Loucy (cell line): ENCODE data around the gene LRRK1.

ENCODE experiments used
- H2AFZ ChIP-seq: fragments of 200-600 bp; sonication (generic); 2 replicates; pipeline ENCODE4 v1.6.0; 2016; ENCODE audit warnings: antibody characterized with exemption, mild to moderate bottlenecking, low read length, moderate library complexity
- H3F3A ChIP-seq: fragments of 200-600 bp; 2 replicates; pipeline ENCODE4 v1.6.0; 2016; ENCODE audit warnings: antibody characterized with exemption, low read depth, mild to moderate bottlenecking
- H3K27me3 ChIP-seq: fragments of 200-600 bp; sonication (generic); 2 replicates; pipeline ENCODE4 v1.6.1; 2014; ENCODE audit warnings: low read length, mild to moderate bottlenecking; ENCODE audit not compliant: insufficient read depth, poor library complexity, severe bottlenecking
- H3K36me3 ChIP-seq: fragments of 200-600 bp; sonication (generic); 2 replicates; pipeline ENCODE4 v1.6.1; 2016; ENCODE audit warnings: low read length; ENCODE audit not compliant: insufficient read depth
- H3K4me1 ChIP-seq: fragments of 200-600 bp; sonication (generic); 2 replicates; pipeline ENCODE4 v1.5.1; 2014; ENCODE audit warnings: low read length, mild to moderate bottlenecking; ENCODE audit not compliant: insufficient read depth, poor library complexity, severe bottlenecking
- H3K4me2 ChIP-seq: fragments of 200-600 bp; sonication (generic); 2 replicates; pipeline ENCODE4 v1.6.0; 2014; ENCODE audit warnings: antibody characterized with exemption, low read length, low read depth, mild to moderate bottlenecking; ENCODE audit not compliant: poor library complexity, severe bottlenecking
- H3K4me3 ChIP-seq: fragments of 200-600 bp; sonication (generic); 2 replicates; pipeline ENCODE4 v1.5.1; 2014; ENCODE audit warnings: low read length, mild to moderate bottlenecking, mixed read lengths; ENCODE audit not compliant: poor library complexity, severe bottlenecking
- H3K79me2 ChIP-seq: fragments of 200-600 bp; sonication (generic); 2 replicates; pipeline ENCODE4 v1.6.1; 2014; ENCODE audit warnings: low read length; ENCODE audit not compliant: insufficient read depth
- H3K9ac ChIP-seq: fragments of 200-600 bp; sonication (generic); 2 replicates; pipeline ENCODE4 v1.6.0; 2014; ENCODE audit warnings: mild to moderate bottlenecking, low read depth, low read length, moderate library complexity; ENCODE audit not compliant: poor library complexity, severe bottlenecking
- H3K9me2 ChIP-seq: fragments of 200-600 bp; sonication (generic); replicated peaks from 2 replicates; pipeline ENCODE4 v1.6.1; 2016; ENCODE audit warnings: low read depth, low read length, mixed read lengths
- H3K9me3 ChIP-seq: fragments of 200-600 bp; sonication (generic); 2 replicates; pipeline ENCODE4 v1.6.1; 2014; ENCODE audit warnings: mild to moderate bottlenecking, antibody characterized with exemption, low read length, low read depth; ENCODE audit not compliant: insufficient read depth
- H4K20me1 ChIP-seq: fragments of 200-600 bp; sonication (generic); 2 replicates; pipeline ENCODE4 v1.6.0; 2014; ENCODE audit warnings: antibody characterized with exemption, low read length, mild to moderate bottlenecking; ENCODE audit not compliant: insufficient read depth, poor library complexity, severe bottlenecking
- EZH2phosphoT487 ChIP-seq: fragments of 200-600 bp; IDR thresholded peaks from 2 replicates; pipeline ENCODE4 v1.6.1; 2018; ENCODE audit warnings: antibody characterized with exemption, mild to moderate bottlenecking, moderate library complexity, borderline replicate concordance
- TF ChIP-seq, protein P1 (sequence below): fragments of 200-600 bp; sonication (generic); conservative IDR thresholded peaks from 2 replicates; pipeline ENCODE4 v1.5.1; 2014; ENCODE audit warnings: mild to moderate bottlenecking, antibody characterized with exemption, low read length

Gene LRRK1

DNA sequence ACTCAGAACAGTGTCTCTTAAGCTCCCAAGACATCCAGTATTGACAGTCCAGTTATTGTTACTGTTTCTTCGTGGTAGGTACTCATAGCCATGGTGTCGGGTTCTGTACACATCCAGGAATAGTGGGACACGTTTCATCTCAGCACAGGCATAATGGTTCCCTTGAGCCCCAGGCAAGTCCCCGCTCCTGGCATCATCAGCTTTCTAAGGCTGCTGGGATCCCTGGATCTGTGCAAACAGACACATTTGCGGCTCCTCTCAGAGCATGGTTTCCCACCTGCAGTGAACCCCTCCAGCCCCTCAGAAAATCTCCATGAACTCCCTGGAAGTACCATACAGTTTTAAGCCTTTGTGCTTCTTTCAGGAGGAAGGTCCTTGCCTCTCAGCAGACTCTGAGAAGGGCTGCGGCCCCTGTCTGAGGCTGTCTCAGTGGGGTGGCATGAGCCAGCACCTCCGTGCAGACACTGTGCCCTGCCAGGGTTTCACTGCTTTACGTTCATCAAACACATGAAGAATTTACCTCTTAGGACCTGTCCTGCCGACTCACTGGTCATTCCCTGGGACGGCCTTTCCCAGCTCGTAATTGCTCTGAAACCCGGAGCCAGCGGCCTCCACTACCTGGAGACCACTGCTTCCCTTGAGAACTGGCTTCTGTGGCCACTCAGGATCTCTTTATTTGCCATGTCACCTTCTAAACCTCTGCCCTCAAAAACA, 124.9 kb downstream of the LRRK1 start:
- no peak overlapping the region for H3K4me2 ChIP-seq
- no peaks in the 10 kb centered on the region for H3K9me2 ChIP-seq
- TF ChIP-seq EZH2phosphoT487: no peak
- TF ChIP-seq, protein P1, sequence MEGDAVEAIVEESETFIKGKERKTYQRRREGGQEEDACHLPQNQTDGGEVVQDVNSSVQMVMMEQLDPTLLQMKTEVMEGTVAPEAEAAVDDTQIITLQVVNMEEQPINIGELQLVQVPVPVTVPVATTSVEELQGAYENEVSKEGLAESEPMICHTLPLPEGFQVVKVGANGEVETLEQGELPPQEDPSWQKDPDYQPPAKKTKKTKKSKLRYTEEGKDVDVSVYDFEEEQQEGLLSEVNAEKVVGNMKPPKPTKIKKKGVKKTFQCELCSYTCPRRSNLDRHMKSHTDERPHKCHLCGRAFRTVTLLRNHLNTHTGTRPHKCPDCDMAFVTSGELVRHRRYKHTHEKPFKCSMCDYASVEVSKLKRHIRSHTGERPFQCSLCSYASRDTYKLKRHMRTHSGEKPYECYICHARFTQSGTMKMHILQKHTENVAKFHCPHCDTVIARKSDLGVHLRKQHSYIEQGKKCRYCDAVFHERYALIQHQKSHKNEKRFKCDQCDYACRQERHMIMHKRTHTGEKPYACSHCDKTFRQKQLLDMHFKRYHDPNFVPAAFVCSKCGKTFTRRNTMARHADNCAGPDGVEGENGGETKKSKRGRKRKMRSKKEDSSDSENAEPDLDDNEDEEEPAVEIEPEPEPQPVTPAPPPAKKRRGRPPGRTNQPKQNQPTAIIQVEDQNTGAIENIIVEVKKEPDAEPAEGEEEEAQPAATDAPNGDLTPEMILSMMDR: no peak
- no peak overlapping the region for H3K4me3 ChIP-seq
- no peaks in the 10 kb centered on the region for H3F3A ChIP-seq
- H4K20me1 ChIP-seq: no peaks in the 10 kb centered on the region
- H3K4me1 ChIP-seq: no peaks in the 10 kb centered on the region
- no peaks in the 10 kb centered on the region for H3K36me3 ChIP-seq
- H3K79me2 ChIP-seq: no peaks in the 10 kb centered on the region
- no peaks in the 10 kb centered on the region for H3K9me3 ChIP-seq
- no peak overlapping the region for H2AFZ ChIP-seq
- H3K9ac ChIP-seq: no peak overlapping the region
- no peaks in the 10 kb centered on the region for H3K27me3 ChIP-seq

GRCh38 chr15:101044625-101045235, 125.6 kb downstream of the LRRK1 start:
- H3K79me2 ChIP-seq: no peaks in the 10 kb centered on the region
- H3K4me2 ChIP-seq: no peak overlapping the region
- H3K27me3 ChIP-seq: no peaks in the 10 kb centered on the region
- H3F3A ChIP-seq: no peaks in the 10 kb centered on the region
- H3K9ac ChIP-seq: no peak overlapping the region
- no peaks in the 10 kb centered on the region for H3K4me1 ChIP-seq
- no peaks in the 10 kb centered on the region for H3K36me3 ChIP-seq
- no peaks in the 10 kb centered on the region for H4K20me1 ChIP-seq
- no peak overlapping the region for H2AFZ ChIP-seq
- no peaks in the 10 kb centered on the region for H3K9me2 ChIP-seq
- TF ChIP-seq, protein P1: no peak
- no peak for TF ChIP-seq EZH2phosphoT487
- H3K9me3 ChIP-seq: no peaks in the 10 kb centered on the region
- no peak overlapping the region for H3K4me3 ChIP-seq

DNA sequence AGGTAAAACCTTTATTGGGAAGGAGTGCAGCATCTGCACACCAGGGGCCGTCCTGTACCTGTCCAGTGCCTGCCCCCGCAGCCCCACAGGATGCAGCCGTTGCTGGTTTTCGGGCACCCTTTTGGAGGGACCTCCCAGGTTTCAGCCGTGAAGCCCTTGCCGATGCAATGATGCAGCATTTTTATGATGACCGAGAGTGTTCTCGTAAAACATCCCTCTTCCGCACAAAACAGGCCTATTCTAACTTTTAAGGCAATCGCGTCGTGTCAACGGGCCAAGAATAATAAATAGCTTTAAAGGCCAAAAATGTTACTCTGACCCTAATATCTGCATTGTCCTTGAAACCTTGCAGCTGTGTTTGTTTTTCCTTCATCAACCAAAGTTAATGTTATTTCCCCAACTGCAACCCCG, 126.1 kb downstream of the LRRK1 start:
- Histone ChIP-seq H3K4me2 (no peak overlapping the region), H3K4me3 (no peak overlapping the region), H4K20me1 (no peaks in the 10 kb centered on the region), H3K9ac (no peak overlapping the region), H3K9me3 (no peaks in the 10 kb centered on the region), H3K27me3 (no peaks in the 10 kb centered on the region), H3K79me2 (no peaks in the 10 kb centered on the region), H3K4me1 (no peaks in the 10 kb centered on the region), H3K36me3 (no peaks in the 10 kb centered on the region), H3K9me2 (no peaks in the 10 kb centered on the region), H3F3A (no peaks in the 10 kb centered on the region), H2AFZ (no peak overlapping the region)
- TF ChIP-seq, protein P1: no peak
- no peak for TF ChIP-seq EZH2phosphoT487
